GM12892 (cell line): ENCODE measurements around the gene TM9SF4.

Source experiments
- DNase-seq: peaks from one replicate; pipeline ENCODE4 v3.0.0; 2011; ENCODE audit not compliant: insufficient read length
- FAIRE-seq: peaks from 2 replicates; lab custom pipeline; 2011; peaks lifted over from hg19 to GRCh38; lab: Jason Lieb, UNC
- POLR2A ChIP-seq: IDR thresholded peaks from 2 replicates; pipeline ENCODE4 v1.6.1; 2011; ENCODE audit warnings: low read depth, low read length, control low read depth
- POLR2AphosphoS5 ChIP-seq: IDR thresholded peaks from 2 replicates; pipeline ENCODE4 v1.6.1; 2011; ENCODE audit warnings: low read depth, low read length, control low read depth
- TAF1 ChIP-seq: IDR thresholded peaks from 2 replicates; pipeline ENCODE4 v1.6.1; 2011; ENCODE audit warnings: low read depth, mild to moderate bottlenecking, control low read depth, low read length, borderline replicate concordance

TM9SF4 gene

GRCh38 chr20:32072168-32072750, 37.3 kb upstream of the TM9SF4 start:
- FAIRE-seq (no peak), DNase-seq (no peak)
- no peak for TF ChIP-seq POLR2AphosphoS5
- TF ChIP-seq POLR2A, result no peak
- no peak for TF ChIP-seq TAF1

- TF ChIP-seq POLR2AphosphoS5 (no peak), POLR2A (no peak), TAF1 (no peak)
- DNase-seq (no peak), FAIRE-seq (no peak)
Observed at GRCh38 chr20:32075534-32075933, 34.0 kb upstream of the TM9SF4 start.

GRCh38 chr20:32077190-32077589, 32.3 kb upstream of the TM9SF4 start:
- no peak for DNase-seq
- FAIRE-seq, result no peak
- TF ChIP-seq POLR2AphosphoS5 (no peak), POLR2A (no peak)

DNA sequence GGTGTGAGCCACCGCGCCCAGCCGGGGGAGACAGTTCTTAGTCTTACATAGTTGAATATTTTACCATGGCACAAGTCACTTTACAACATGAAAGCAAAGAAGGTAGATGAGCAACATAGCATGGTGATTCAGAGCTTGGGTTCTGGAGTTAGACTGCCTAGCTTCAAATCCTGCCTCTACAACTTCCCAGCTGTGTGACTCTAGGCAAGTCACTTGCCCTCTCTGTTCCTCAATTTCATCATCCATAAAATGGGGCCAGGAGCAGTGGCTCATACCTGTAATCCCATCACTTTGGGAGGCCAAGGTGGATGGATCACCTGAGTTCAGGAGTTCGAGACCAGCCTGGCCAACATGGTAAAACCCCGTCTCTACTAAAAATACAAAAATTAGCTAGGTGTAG, 31.2 kb upstream of the TM9SF4 start:
- no peak for FAIRE-seq
- DNase-seq, result no peak
- TF ChIP-seq TAF1 (no peak), POLR2AphosphoS5 (no peak), POLR2A (no peak)

- TF ChIP-seq TAF1 (no peak), POLR2A (no peak), POLR2AphosphoS5 (no peak)
- FAIRE-seq (no peak), DNase-seq (no peak)
Observed at GRCh38 chr20:32078791-32079190, 30.7 kb upstream of the TM9SF4 start.

DNA sequence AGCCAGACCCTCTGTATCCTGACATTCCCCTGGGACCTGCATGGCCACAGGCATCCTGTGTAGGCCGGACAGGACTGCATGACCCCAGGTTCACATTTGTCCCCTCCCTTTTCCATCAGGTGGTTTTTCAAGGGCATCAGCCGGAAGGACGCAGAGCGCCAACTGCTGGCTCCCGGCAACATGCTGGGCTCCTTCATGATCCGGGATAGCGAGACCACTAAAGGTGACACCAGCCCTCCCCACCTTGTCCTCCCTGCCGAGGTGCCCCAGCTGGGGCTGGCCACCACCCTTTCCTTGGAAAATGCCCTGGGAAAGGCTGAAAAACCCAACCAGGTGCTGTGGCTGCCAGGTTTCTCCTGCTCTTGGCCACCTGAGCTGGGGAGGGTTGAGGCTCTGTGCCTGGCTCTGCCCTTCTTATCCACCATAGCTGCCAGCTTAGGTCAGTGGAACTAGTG, 29.8 kb upstream of the TM9SF4 start:
- no peak for DNase-seq
- FAIRE-seq, result no peak
- TF ChIP-seq TAF1, result no peak
- no peak for TF ChIP-seq POLR2AphosphoS5
- TF ChIP-seq POLR2A, result no peak

GRCh38 chr20:32080783-32081182, 28.7 kb upstream of the TM9SF4 start:
- TF ChIP-seq POLR2A (no peak), POLR2AphosphoS5 (no peak), TAF1 (no peak)
- FAIRE-seq (no peak), DNase-seq (no peak)

- DNase-seq (no peak), FAIRE-seq (no peak)
- TF ChIP-seq TAF1 (no peak), POLR2AphosphoS5 (no peak), POLR2A (no peak)
Observed at GRCh38 chr20:32083469-32083868, 26.0 kb upstream of the TM9SF4 start.

GRCh38 chr20:32087070-32087469, 22.4 kb upstream of the TM9SF4 start:
- no peak for DNase-seq
- no peak for FAIRE-seq
- TF ChIP-seq POLR2AphosphoS5, result no peak
- TF ChIP-seq POLR2A, result no peak
- no peak for TF ChIP-seq TAF1

GRCh38 chr20:32088759-32089158, 20.8 kb upstream of the TM9SF4 start:
- no peak for TF ChIP-seq TAF1
- FAIRE-seq (no peak), DNase-seq (no peak)

GRCh38 chr20:32089637-32090362, 19.7 kb upstream of the TM9SF4 start:
- FAIRE-seq (no peak), DNase-seq (no peak)
- TF ChIP-seq POLR2AphosphoS5 (no peak), TAF1 (no peak), POLR2A (no peak)

- TF ChIP-seq POLR2A (no peak), POLR2AphosphoS5 (no peak), TAF1 (no peak)
- peak; percentile 49 for DNase-seq
- peak; percentile 56 for FAIRE-seq
Observed at GRCh38 chr20:32091888-32092346, 17.6 kb upstream of the TM9SF4 start.
